ENCODE measurements around the gene MKRN2OS. TPM values are rescaled to one million over a fixed set of nuclear protein-coding genes. Genes with fewer than 3 reads are reported as not detected.
"Not testable (repeated sequence)": the region's sequence is repeated elsewhere in the genome, so short reads cannot be mapped to it uniquely, and the experiment has no call there.

Gene MKRN2OS
- total and polyA plus RNA-seq, 5 donors = 0.23 TPM; not detected in 4

GRCh38 chr3:12543497-12543896 is 1.8 kb downstream of the MKRN2OS start:
- H3K4me3 ChIP-seq (ENCODE audit: low read length); DNase-seq; intact Hi-C loops (cut with DNase I); H3K27me3 ChIP-seq (ENCODE audit: control insufficient read depth, insufficient read depth); ATAC-seq; H3K27ac ChIP-seq (ENCODE audit: low read length); H3K9me3 ChIP-seq (ENCODE audit: control insufficient read depth, low read length); H3K4me1 ChIP-seq (ENCODE audit: control insufficient read depth, insufficient read depth, low read length): not testable (repeated sequence)
- WGBS = 85% methylated on average over 12 of the region's 12 CpGs

- ATAC-seq (peak in 1 of 2 donors; percentile 51), DNase-seq (peak in 1 of 3 donors; percentile 59)
- Histone ChIP-seq H3K27ac (ENCODE audit: low read length) (no peak overlapping the region), H3K27me3 (ENCODE audit: control insufficient read depth, insufficient read depth) (no peaks in the 10 kb centered on the region), H3K4me3 (ENCODE audit: low read length) (no peak overlapping the region), H3K9me3 (ENCODE audit: control insufficient read depth, low read length) (no peaks in the 10 kb centered on the region), H3K4me1 (ENCODE audit: control insufficient read depth, insufficient read depth, low read length) (no peaks in the 10 kb centered on the region)
- 70% methylated on average over 8 of the region's 8 CpGs for WGBS
- intact Hi-C loops (cut with DNase I) = no loop called here
Measured at GRCh38 chr3:12541625-12542024, 3.7 kb downstream of the MKRN2OS start.

- H3K4me1 ChIP-seq (ENCODE audit: control insufficient read depth, insufficient read depth, low read length) = no peaks in the 10 kb centered on the region
- no peak overlapping the region for H3K27ac ChIP-seq (ENCODE audit: low read length)
- intact Hi-C loops (cut with DNase I) = no loop called here
- H3K27me3 ChIP-seq (ENCODE audit: control insufficient read depth, insufficient read depth) = no peaks in the 10 kb centered on the region
- H3K9me3 ChIP-seq (ENCODE audit: control insufficient read depth, low read length) = no peaks in the 10 kb centered on the region
- DNase-seq (no peak), ATAC-seq (no peak)
- WGBS = 89% methylated on average over 6 of the region's 6 CpGs
- no peak overlapping the region for H3K4me3 ChIP-seq (ENCODE audit: low read length)
Measured at GRCh38 chr3:12536423-12536822, 8.9 kb downstream of the MKRN2OS start.

- no peak overlapping the region for H3K4me3 ChIP-seq (ENCODE audit: low read length)
- no peaks in the 10 kb centered on the region for H3K4me1 ChIP-seq (ENCODE audit: control insufficient read depth, insufficient read depth, low read length)
- 90% methylated on average over 5 of the region's 5 CpGs for WGBS
- ATAC-seq = no peak
- H3K27ac ChIP-seq (ENCODE audit: low read length) = no peak overlapping the region
- intact Hi-C loops (cut with DNase I) = no loop called here
- DNase-seq = no peak
- H3K27me3 ChIP-seq (ENCODE audit: control insufficient read depth, insufficient read depth) = no peaks in the 10 kb centered on the region
- no peaks in the 10 kb centered on the region for H3K9me3 ChIP-seq (ENCODE audit: control insufficient read depth, low read length)
Measured at GRCh38 chr3:12532182-12532581, 13.1 kb downstream of the MKRN2OS start.

GRCh38 chr3:12527757-12528143 is 17.5 kb downstream of the MKRN2OS start:
- DNase-seq = no peak
- intact Hi-C loops (cut with DNase I) = no loop called here
- H3K9me3 ChIP-seq (ENCODE audit: control insufficient read depth, low read length) = no peaks in the 10 kb centered on the region
- H3K4me1 ChIP-seq (ENCODE audit: control insufficient read depth, insufficient read depth, low read length) = no peaks in the 10 kb centered on the region
- no peaks in the 10 kb centered on the region for H3K27me3 ChIP-seq (ENCODE audit: control insufficient read depth, insufficient read depth)
- H3K4me3 ChIP-seq (ENCODE audit: low read length) = no peak overlapping the region
- no peak overlapping the region for H3K27ac ChIP-seq (ENCODE audit: low read length)
- no peak for ATAC-seq
- 94% methylated on average over 3 of the region's 3 CpGs for WGBS

- Histone ChIP-seq H3K4me1 (ENCODE audit: control insufficient read depth, insufficient read depth, low read length) (no peaks in the 10 kb centered on the region), H3K27ac (ENCODE audit: low read length) (no peak overlapping the region), H3K9me3 (ENCODE audit: control insufficient read depth, low read length) (no peaks in the 10 kb centered on the region), H3K27me3 (ENCODE audit: control insufficient read depth, insufficient read depth) (no peaks in the 10 kb centered on the region), H3K4me3 (ENCODE audit: low read length) (no peak overlapping the region)
- ATAC-seq (peak; percentile 82 to 86), DNase-seq (peak in 2 of 3 donors; percentile 35 to 58)
- intact Hi-C loops (cut with DNase I) = no loop called here
- WGBS = 75% methylated on average over 1 of the region's 1 CpG
Measured at GRCh38 chr3:12522721-12523120, 22.6 kb downstream of the MKRN2OS start.

- WGBS = 97% methylated on average over 2 of the region's 2 CpGs
- intact Hi-C loops (cut with DNase I) = no loop called here
- Histone ChIP-seq H3K9me3 (ENCODE audit: control insufficient read depth, low read length) (no peaks in the 10 kb centered on the region), H3K27me3 (ENCODE audit: control insufficient read depth, insufficient read depth) (no peaks in the 10 kb centered on the region), H3K4me3 (ENCODE audit: low read length) (no peak overlapping the region), H3K27ac (ENCODE audit: low read length) (no peak overlapping the region), H3K4me1 (ENCODE audit: control insufficient read depth, insufficient read depth, low read length) (no peaks in the 10 kb centered on the region)
- DNase-seq = no peak
- ATAC-seq = no peak
Measured at GRCh38 chr3:12521010-12521409, 24.3 kb downstream of the MKRN2OS start.

- no peak overlapping the region for H3K4me3 ChIP-seq (ENCODE audit: low read length)
- intact Hi-C loops (cut with DNase I) = no loop called here
- peaks cover 11% of the 10 kb centered on the region for H3K4me1 ChIP-seq (ENCODE audit: control insufficient read depth, insufficient read depth, low read length)
- H3K27ac ChIP-seq (ENCODE audit: low read length) = no peak overlapping the region
- DNase-seq (no peak), ATAC-seq (no peak)
- WGBS = 88% methylated on average over 6 of the region's 6 CpGs
- H3K27me3 ChIP-seq (ENCODE audit: control insufficient read depth, insufficient read depth) = no peaks in the 10 kb centered on the region
- no peaks in the 10 kb centered on the region for H3K9me3 ChIP-seq (ENCODE audit: control insufficient read depth, low read length)
Measured at GRCh38 chr3:12518261-12519028, 26.9 kb downstream of the MKRN2OS start.

GRCh38 chr3:12516873-12517272 is 28.4 kb downstream of the MKRN2OS start:
- WGBS = 83% methylated on average over 11 of the region's 11 CpGs

GRCh38 chr3:12515631-12516030 is 29.7 kb downstream of the MKRN2OS start:
- ATAC-seq (no peak), DNase-seq (no peak)
- intact Hi-C loops (cut with DNase I) = no loop called here
- no peak overlapping the region for H3K27ac ChIP-seq (ENCODE audit: low read length)
- H3K9me3 ChIP-seq (ENCODE audit: control insufficient read depth, low read length) = no peaks in the 10 kb centered on the region
- no peaks in the 10 kb centered on the region for H3K27me3 ChIP-seq (ENCODE audit: control insufficient read depth, insufficient read depth)
- H3K4me3 ChIP-seq (ENCODE audit: low read length) = no peak overlapping the region
- peaks cover 11% of the 10 kb centered on the region for H3K4me1 ChIP-seq (ENCODE audit: control insufficient read depth, insufficient read depth, low read length)

More at GRCh38 chr3:12516873-12517272, 28.4 kb downstream of the MKRN2OS start:
- ATAC-seq = no peak
- H3K9me3 ChIP-seq (ENCODE audit: control insufficient read depth, low read length) = no peaks in the 10 kb centered on the region
- intact Hi-C loops (cut with DNase I) = no loop called here
- H3K27me3 ChIP-seq (ENCODE audit: control insufficient read depth, insufficient read depth) = no peaks in the 10 kb centered on the region
- no peak overlapping the region for H3K4me3 ChIP-seq (ENCODE audit: low read length)
- H3K27ac ChIP-seq (ENCODE audit: low read length) = no peak overlapping the region
- peaks cover 11% of the 10 kb centered on the region for H3K4me1 ChIP-seq (ENCODE audit: control insufficient read depth, insufficient read depth, low read length)
- no peak for DNase-seq

- DNase-seq (peak; percentile 37 to 66 (median 60)), ATAC-seq (peak; percentile 88 to 93)
- Histone ChIP-seq H3K9me3 (ENCODE audit: control insufficient read depth, low read length) (no peaks in the 10 kb centered on the region), H3K4me3 (ENCODE audit: low read length) (no peak overlapping the region), H3K27me3 (ENCODE audit: control insufficient read depth, insufficient read depth) (no peaks in the 10 kb centered on the region), H3K4me1 (ENCODE audit: control insufficient read depth, insufficient read depth, low read length) (peaks cover 11% of the 10 kb centered on the region), H3K27ac (ENCODE audit: low read length) (peak overlapping the region; percentile 74)
- intact Hi-C loops (cut with DNase I) = no loop called here
- 66% methylated on average over 5 of the region's 5 CpGs for WGBS
Measured at GRCh38 chr3:12513694-12514446, 31.4 kb downstream of the MKRN2OS start.
